Activated CD4-positive, alpha-beta T cell treated with anti-CD3 and anti-CD28 coated beads, Interleukin-2, Interleukin-6, amounts not matched to agents 100 ng/mL and 50 ng/mL, durations not matched to agents 16 hours and 8 hours (primary cell): ENCODE data around the gene NME8.
"Not testable (repeated sequence)": the region's sequence is repeated elsewhere in the genome, so short reads cannot be mapped to it uniquely, and the experiment has no call there.

ENCODE experiments used
- DNase-seq: peaks from one replicate; pipeline ENCODE4 v3.0.0-alpha.2; 2020

NME8 gene

GRCh38 chr7:37848297-37848696, at the start of gene NME8:
Gene NME8 (plus strand): TSS chr7:37848597. CDS start chr7:37850267, 1,670 bp downstream.
- no peak for DNase-seq

GRCh38 chr7:37806152-37806551, 42.2 kb upstream of the NME8 start:
- no peak for DNase-seq

- not testable (repeated sequence) for DNase-seq
Measured at GRCh38 chr7:37812161-37812580, 36.2 kb upstream of the NME8 start.

GRCh38 chr7:37815671-37816371, 32.6 kb upstream of the NME8 start:
- DNase-seq: no peak

GRCh38 chr7:37816922-37817590, 31.3 kb upstream of the NME8 start:
- no peak for DNase-seq

- DNase-seq: no peak
Measured at GRCh38 chr7:37817591-37817960, 30.8 kb upstream of the NME8 start.

GRCh38 chr7:37817996-37818720, 30.2 kb upstream of the NME8 start:
- no peak for DNase-seq

- DNase-seq: no peak
Measured at GRCh38 chr7:37820708-37821468, 27.5 kb upstream of the NME8 start.

GRCh38 chr7:37822946-37823345, 25.5 kb upstream of the NME8 start:
- DNase-seq: no peak

GRCh38 chr7:37823557-37823956, 24.8 kb upstream of the NME8 start:
- no peak for DNase-seq

- peak; percentile 25 for DNase-seq
Measured at GRCh38 chr7:37825038-37825437, 23.4 kb upstream of the NME8 start.

GRCh38 chr7:37826825-37827224, 21.6 kb upstream of the NME8 start:
- DNase-seq: no peak

- no peak for DNase-seq
Measured at GRCh38 chr7:37831244-37831643, 17.2 kb upstream of the NME8 start.

GRCh38 chr7:37832194-37832593, 16.2 kb upstream of the NME8 start:
- DNase-seq: no peak

GRCh38 chr7:37833107-37833817, 15.1 kb upstream of the NME8 start:
- DNase-seq: peak; percentile 57

GRCh38 chr7:37833818-37834146, 14.6 kb upstream of the NME8 start:
- no peak for DNase-seq

GRCh38 chr7:37853468-37853867, 5.1 kb downstream of the NME8 start:
- DNase-seq: no peak

GRCh38 chr7:37882086-37882485, 33.7 kb downstream of the NME8 start:
- DNase-seq: no peak

- DNase-seq: no peak
Measured at GRCh38 chr7:37893359-37893758, 45.0 kb downstream of the NME8 start.

- DNase-seq: no peak
Measured at GRCh38 chr7:37894671-37895070, 46.3 kb downstream of the NME8 start.

- no peak for DNase-seq
Measured at GRCh38 chr7:37899712-37900247, 51.4 kb downstream of the NME8 start.

GRCh38 chr7:37901236-37901827, 52.9 kb downstream of the NME8 start:
- DNase-seq: peak; percentile 9
